ENCODE data around the gene DNMT3L. TPM values are rescaled to one million over a fixed set of nuclear protein-coding genes. Genes with fewer than 3 reads are reported as not detected.
"Not testable (repeated sequence)": the region's sequence is repeated elsewhere in the genome, so short reads cannot be mapped to it uniquely, and the experiment has no call there.

DNMT3L gene
- total RNA-seq, 1 experiment from 2014 or later: not detected

DNA sequence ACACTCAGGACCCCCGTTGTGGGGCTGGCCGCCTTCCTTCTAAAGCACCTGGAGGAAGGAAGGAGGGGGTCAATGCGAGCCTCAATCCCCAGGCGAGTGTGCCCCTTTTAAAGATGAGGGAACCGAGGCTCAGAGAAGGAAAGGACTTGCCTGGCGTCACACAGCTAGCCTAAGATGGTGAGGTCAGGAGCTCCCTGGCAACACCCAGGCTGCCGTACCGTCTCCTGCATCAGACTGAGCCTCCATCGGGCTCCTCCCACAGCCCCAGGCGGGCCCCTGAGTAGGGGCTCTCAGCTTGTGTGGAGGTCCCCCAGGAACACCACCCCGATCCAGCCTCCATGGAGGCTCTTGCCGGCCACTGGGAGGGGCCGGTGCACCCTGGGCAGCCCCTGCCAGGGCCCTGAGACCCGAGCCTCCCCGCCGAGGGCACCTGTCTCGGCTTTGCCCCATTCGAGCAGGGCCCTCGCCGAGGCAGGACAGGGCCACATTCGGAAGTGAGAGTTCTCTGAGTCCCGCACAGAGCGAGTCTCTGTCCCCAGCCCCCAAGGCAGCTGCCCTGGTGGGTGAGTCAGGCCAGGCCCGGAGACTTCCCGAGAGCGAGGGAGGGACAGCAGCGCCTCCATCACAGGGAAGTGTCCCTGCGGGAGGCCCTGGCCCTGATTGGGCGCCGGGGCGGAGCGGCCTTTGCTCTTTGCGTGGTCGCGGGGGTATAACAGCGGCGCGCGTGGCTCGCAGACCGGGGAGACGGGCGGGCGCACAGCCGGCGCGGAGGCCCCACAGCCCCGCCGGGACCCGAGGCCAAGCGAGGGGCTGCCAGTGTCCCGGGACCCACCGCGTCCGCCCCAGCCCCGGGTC lies 23.7 kb upstream of the DNMT3L start, which contains the start of gene AIRE:
Gene AIRE, plus strand, starts transcription at position 739 of the 855 bp plus-strand sequence. CDS start 131 bp downstream, outside the sequence.
- Mint-ChIP-seq H3K27ac (no peak within 1 kb of the TSS), H3K36me3 (no peaks in the 10 kb centered on the region), H3K4me3 (peak within 1 kb of the TSS; percentile 45; the same call in 1 of the 2 replicates), H3K27me3 (ENCODE audit: low read depth) (peaks cover 30% of the 10 kb centered on the region), H3K4me1 (peaks cover 21% of the 10 kb centered on the region), H3K9me3 (no peaks in the 10 kb centered on the region)
- TF ChIP-seq, protein P1, sequence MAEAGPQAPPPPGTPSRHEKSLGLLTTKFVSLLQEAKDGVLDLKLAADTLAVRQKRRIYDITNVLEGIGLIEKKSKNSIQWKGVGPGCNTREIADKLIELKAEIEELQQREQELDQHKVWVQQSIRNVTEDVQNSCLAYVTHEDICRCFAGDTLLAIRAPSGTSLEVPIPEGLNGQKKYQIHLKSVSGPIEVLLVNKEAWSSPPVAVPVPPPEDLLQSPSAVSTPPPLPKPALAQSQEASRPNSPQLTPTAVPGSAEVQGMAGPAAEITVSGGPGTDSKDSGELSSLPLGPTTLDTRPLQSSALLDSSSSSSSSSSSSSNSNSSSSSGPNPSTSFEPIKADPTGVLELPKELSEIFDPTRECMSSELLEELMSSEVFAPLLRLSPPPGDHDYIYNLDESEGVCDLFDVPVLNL (CRISPR knock-in tag; IDR thresholded peaks at IDR 0.05; ENCODE audit: borderline replicate concordance, low read depth): no peak
- TF ChIP-seq HMGA2 (CRISPR knock-in tag; IDR thresholded peaks at IDR 0.05): no peak
- TF ChIP-seq ZNF671 (CRISPR knock-in tag; IDR thresholded peaks at IDR 0.05): no peak
- TF ChIP-seq SP1 (CRISPR knock-in tag; conservative IDR thresholded peaks at IDR 0.05): no peak
- no peak for TF ChIP-seq GABPB1 (CRISPR knock-in tag; IDR thresholded peaks at IDR 0.05)
- TF ChIP-seq, protein P2, sequence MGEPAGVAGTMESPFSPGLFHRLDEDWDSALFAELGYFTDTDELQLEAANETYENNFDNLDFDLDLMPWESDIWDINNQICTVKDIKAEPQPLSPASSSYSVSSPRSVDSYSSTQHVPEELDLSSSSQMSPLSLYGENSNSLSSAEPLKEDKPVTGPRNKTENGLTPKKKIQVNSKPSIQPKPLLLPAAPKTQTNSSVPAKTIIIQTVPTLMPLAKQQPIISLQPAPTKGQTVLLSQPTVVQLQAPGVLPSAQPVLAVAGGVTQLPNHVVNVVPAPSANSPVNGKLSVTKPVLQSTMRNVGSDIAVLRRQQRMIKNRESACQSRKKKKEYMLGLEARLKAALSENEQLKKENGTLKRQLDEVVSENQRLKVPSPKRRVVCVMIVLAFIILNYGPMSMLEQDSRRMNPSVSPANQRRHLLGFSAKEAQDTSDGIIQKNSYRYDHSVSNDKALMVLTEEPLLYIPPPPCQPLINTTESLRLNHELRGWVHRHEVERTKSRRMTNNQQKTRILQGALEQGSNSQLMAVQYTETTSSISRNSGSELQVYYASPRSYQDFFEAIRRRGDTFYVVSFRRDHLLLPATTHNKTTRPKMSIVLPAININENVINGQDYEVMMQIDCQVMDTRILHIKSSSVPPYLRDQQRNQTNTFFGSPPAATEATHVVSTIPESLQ (CRISPR knock-in tag; IDR thresholded peaks at IDR 0.05): no peak
- TF ChIP-seq ZNF317 (CRISPR knock-in tag; IDR thresholded peaks at IDR 0.05; ENCODE audit: borderline replicate concordance, low read depth): no peak
- TF ChIP-seq, protein P3, sequence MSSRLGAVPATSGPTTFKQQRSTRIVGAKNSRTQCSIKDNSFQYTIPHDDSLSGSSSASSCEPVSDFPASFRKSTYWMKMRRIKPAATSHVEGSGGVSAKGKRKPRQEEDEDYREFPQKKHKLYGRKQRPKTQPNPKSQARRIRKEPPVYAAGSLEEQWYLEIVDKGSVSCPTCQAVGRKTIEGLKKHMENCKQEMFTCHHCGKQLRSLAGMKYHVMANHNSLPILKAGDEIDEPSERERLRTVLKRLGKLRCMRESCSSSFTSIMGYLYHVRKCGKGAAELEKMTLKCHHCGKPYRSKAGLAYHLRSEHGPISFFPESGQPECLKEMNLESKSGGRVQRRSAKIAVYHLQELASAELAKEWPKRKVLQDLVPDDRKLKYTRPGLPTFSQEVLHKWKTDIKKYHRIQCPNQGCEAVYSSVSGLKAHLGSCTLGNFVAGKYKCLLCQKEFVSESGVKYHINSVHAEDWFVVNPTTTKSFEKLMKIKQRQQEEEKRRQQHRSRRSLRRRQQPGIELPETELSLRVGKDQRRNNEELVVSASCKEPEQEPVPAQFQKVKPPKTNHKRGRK (CRISPR knock-in tag; IDR thresholded peaks at IDR 0.05; ENCODE audit: borderline replicate concordance): no peak
- TF ChIP-seq, protein P4, sequence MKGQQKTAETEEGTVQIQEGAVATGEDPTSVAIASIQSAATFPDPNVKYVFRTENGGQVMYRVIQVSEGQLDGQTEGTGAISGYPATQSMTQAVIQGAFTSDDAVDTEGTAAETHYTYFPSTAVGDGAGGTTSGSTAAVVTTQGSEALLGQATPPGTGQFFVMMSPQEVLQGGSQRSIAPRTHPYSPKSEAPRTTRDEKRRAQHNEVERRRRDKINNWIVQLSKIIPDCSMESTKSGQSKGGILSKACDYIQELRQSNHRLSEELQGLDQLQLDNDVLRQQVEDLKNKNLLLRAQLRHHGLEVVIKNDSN (CRISPR knock-in tag; IDR thresholded peaks at IDR 0.05): no peak
- TF ChIP-seq FOXP1 (CRISPR knock-in tag; IDR thresholded peaks at IDR 0.05; ENCODE audit: borderline replicate concordance): no peak
- no peak for TF ChIP-seq NFYB (CRISPR knock-in tag; conservative IDR thresholded peaks at IDR 0.05; ENCODE audit: low read depth)
- TF ChIP-seq, protein P5, sequence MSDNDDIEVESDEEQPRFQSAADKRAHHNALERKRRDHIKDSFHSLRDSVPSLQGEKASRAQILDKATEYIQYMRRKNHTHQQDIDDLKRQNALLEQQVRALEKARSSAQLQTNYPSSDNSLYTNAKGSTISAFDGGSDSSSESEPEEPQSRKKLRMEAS (CRISPR knock-in tag; IDR thresholded peaks at IDR 0.05): no peak
- DNase-seq (ENCODE audit: low spot score): peak; percentile 33
- ATAC-seq: peak; percentile 21
- ChIA-PET CTCF (interaction anchor here (0.9 to 2.9 kb wide), 3 partner anchors 12 to 17 kb away, joined by 3 to 22 read pairs (median 5); no protein-coding TSS in a partner anchor), POLR2A (no interaction called here)

DNA sequence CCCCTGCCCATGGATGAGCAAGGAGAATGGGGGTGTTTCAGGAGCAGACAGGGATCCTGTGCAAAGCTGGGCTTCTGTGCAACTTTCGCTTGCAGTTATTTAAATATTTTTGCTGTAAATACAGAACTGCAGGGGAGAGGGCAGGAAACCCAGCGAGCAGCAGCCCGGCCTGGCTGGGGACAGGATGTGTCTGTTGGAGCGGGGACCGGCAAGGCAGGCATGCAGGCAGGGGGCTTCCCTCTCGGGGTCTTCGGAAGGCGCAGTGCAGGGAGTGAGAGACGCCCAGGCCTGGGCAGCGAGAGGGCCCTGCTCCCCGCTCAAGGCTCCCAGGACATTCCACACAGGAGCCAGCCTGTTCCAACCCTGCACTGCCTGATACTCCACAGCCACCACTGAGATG lies 22.3 kb upstream of the DNMT3L start:
- Mint-ChIP-seq H3K4me1 (peaks cover 21% of the 10 kb centered on the region), H3K9me3 (no peaks in the 10 kb centered on the region), H3K4me3 (no peak overlapping the region), H3K27ac (no peak overlapping the region), H3K36me3 (no peaks in the 10 kb centered on the region), H3K27me3 (ENCODE audit: low read depth) (peaks cover 30% of the 10 kb centered on the region)
- ChIA-PET POLR2A (no interaction called here), CTCF (no interaction called here)
- ATAC-seq (no peak; the same call in 1 of the 2 replicates), DNase-seq (ENCODE audit: low spot score) (no peak)
- no peak for TF ChIP-seq IRF2 (CRISPR knock-in tag; IDR thresholded peaks at IDR 0.05; ENCODE audit: borderline replicate concordance, low read depth)
- TF ChIP-seq, protein P6, sequence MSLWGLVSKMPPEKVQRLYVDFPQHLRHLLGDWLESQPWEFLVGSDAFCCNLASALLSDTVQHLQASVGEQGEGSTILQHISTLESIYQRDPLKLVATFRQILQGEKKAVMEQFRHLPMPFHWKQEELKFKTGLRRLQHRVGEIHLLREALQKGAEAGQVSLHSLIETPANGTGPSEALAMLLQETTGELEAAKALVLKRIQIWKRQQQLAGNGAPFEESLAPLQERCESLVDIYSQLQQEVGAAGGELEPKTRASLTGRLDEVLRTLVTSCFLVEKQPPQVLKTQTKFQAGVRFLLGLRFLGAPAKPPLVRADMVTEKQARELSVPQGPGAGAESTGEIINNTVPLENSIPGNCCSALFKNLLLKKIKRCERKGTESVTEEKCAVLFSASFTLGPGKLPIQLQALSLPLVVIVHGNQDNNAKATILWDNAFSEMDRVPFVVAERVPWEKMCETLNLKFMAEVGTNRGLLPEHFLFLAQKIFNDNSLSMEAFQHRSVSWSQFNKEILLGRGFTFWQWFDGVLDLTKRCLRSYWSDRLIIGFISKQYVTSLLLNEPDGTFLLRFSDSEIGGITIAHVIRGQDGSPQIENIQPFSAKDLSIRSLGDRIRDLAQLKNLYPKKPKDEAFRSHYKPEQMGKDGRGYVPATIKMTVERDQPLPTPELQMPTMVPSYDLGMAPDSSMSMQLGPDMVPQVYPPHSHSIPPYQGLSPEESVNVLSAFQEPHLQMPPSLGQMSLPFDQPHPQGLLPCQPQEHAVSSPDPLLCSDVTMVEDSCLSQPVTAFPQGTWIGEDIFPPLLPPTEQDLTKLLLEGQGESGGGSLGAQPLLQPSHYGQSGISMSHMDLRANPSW (CRISPR knock-in tag; conservative IDR thresholded peaks at IDR 0.05; ENCODE audit: low read depth): no peak

DNA sequence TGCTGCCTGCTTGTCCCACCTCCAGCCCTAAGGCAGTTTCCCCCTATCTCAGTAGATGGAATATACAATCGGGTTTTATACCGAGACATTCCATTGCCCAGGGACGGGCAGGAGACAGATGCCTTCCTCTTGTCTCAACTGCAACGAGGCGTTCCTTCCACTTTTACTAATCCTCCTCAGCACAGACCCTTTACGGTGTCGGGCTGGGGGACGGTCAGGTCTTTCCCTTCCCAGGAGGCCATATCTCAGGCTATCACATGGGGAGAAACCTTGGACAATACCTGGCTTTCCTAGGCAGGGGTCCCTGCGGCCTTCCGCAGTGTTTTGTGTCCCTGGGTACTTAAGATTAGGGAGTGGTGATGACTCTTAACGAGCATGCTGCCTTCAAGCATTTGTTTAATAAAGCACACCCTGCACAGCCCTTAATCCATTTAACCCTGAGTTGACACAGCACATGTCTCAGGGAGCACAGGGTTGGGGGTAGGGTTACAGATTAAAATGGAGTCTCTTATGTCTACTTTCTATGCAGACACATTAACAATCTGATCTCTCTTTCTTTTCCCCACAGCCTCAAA lies 21.6 kb upstream of the DNMT3L start:
- Mint-ChIP-seq H3K4me1 (peaks cover 21% of the 10 kb centered on the region), H3K27me3 (ENCODE audit: low read depth) (peaks cover 30% of the 10 kb centered on the region)
- ATAC-seq; POLR2A ChIA-PET; DNase-seq (ENCODE audit: low spot score); CTCF ChIA-PET; H3K4me3 Mint-ChIP-seq; H3K9me3 Mint-ChIP-seq; H3K36me3 Mint-ChIP-seq; H3K27ac Mint-ChIP-seq: not testable (repeated sequence)

Measured in WTC11 (cell line).